HG03103 (cell line): ENCODE data around the gene TOP1.

ENCODE experiments used
- ATAC-seq: cut with Tn5 transposase; IDR thresholded peaks from one replicate; pipeline ENCODE4 v1.9.1; 2021; ENCODE audit warnings: low read depth; ENCODE audit not compliant: unreplicated experiment

Gene TOP1

GRCh38 chr20:41163821-41164220, 135.2 kb downstream of the TOP1 start:
- ATAC-seq = no peak

- ATAC-seq = no peak
These were observed 136.6 kb downstream of the TOP1 start for GRCh38 chr20:41165001-41165882.

- no peak for ATAC-seq
These were observed 137.8 kb downstream of the TOP1 start for GRCh38 chr20:41166201-41167117.

- ATAC-seq = no peak
These were observed 138.5 kb downstream of the TOP1 start for GRCh38 chr20:41167118-41167470.

GRCh38 chr20:41167481-41168253, 139.0 kb downstream of the TOP1 start:
- ATAC-seq = no peak

GRCh38 chr20:41168281-41169161, 139.9 kb downstream of the TOP1 start:
- ATAC-seq = no peak

- ATAC-seq = no peak
These were observed 140.6 kb downstream of the TOP1 start for GRCh38 chr20:41169162-41169690.

- ATAC-seq = no peak
These were observed 141.2 kb downstream of the TOP1 start for GRCh38 chr20:41169791-41170351.

GRCh38 chr20:41170386-41171105, 141.9 kb downstream of the TOP1 start:
- no peak for ATAC-seq

- no peak for ATAC-seq
These were observed 143.2 kb downstream of the TOP1 start for GRCh38 chr20:41171736-41172295.

- ATAC-seq = no peak
These were observed 143.9 kb downstream of the TOP1 start for GRCh38 chr20:41172296-41173140.

- ATAC-seq = no peak
These were observed 144.6 kb downstream of the TOP1 start for GRCh38 chr20:41173161-41173721.

GRCh38 chr20:41173791-41174341, 145.2 kb downstream of the TOP1 start:
- no peak for ATAC-seq
